Measurements from ENCODE around the gene FMN2.

Gene FMN2

GRCh38 chr1:240091614-240092300 lies at the start of gene FMN2:
TSS of gene FMN2 (plus strand) at chr1:240091883. CDS start at chr1:240092110, 227 bp downstream.
- no peak for DNase-seq

GRCh38 chr1:240044620-240045019 lies 47.1 kb upstream of the FMN2 start:
- no peak for DNase-seq

- DNase-seq = no peak
These were observed 45.7 kb upstream of the FMN2 start for GRCh38 chr1:240046000-240046399.

GRCh38 chr1:240054109-240054701 lies 37.5 kb upstream of the FMN2 start:
- no peak for DNase-seq

GRCh38 chr1:240055936-240056335 lies 35.7 kb upstream of the FMN2 start:
- DNase-seq = no peak

GRCh38 chr1:240056350-240056749 lies 35.3 kb upstream of the FMN2 start:
- no peak for DNase-seq

GRCh38 chr1:240058049-240058448 lies 33.6 kb upstream of the FMN2 start:
- no peak for DNase-seq

- DNase-seq = no peak
These were observed 22.7 kb upstream of the FMN2 start for GRCh38 chr1:240068961-240069360.

- no peak for DNase-seq
These were observed 21.5 kb upstream of the FMN2 start for GRCh38 chr1:240070188-240070587.

- DNase-seq = no peak
These were observed 18.6 kb upstream of the FMN2 start for GRCh38 chr1:240073097-240073496.

- no peak for DNase-seq
These were observed 17.3 kb upstream of the FMN2 start for GRCh38 chr1:240074422-240074821.

- DNase-seq = no peak
These were observed 16.8 kb upstream of the FMN2 start for GRCh38 chr1:240074908-240075307.

- no peak for DNase-seq
These were observed 7.3 kb upstream of the FMN2 start for GRCh38 chr1:240084337-240084736.

GRCh38 chr1:240084749-240085148 lies 6.9 kb upstream of the FMN2 start:
- no peak for DNase-seq

GRCh38 chr1:240086726-240087125 lies 5.0 kb upstream of the FMN2 start:
- no peak for DNase-seq

GRCh38 chr1:240090014-240090413 lies 1.7 kb upstream of the FMN2 start:
- DNase-seq = no peak

GRCh38 chr1:240090957-240091600 lies 604 bp upstream of the FMN2 start:
- DNase-seq = no peak

GRCh38 chr1:240092301-240093119 lies 827 bp downstream of the FMN2 start:
- DNase-seq = no peak

- DNase-seq = no peak
These were observed 1.7 kb downstream of the FMN2 start for GRCh38 chr1:240093120-240093961.

GRCh38 chr1:240094041-240094722 lies 2.5 kb downstream of the FMN2 start:
- DNase-seq = no peak

GRCh38 chr1:240096974-240097373 lies 5.3 kb downstream of the FMN2 start:
- no peak for DNase-seq

GRCh38 chr1:240098534-240098933 lies 6.9 kb downstream of the FMN2 start:
- no peak for DNase-seq

Measured in CD4-positive, alpha-beta T cell treated with Interleukin-12 subunit alpha and Interleukin-12 subunit beta, for 1 hour (primary cell).